K562 (cell line): ENCODE measurements around the gene ORMDL3. TPM values are rescaled to one million over a fixed set of nuclear protein-coding genes. Genes with fewer than 3 reads are reported as not detected.

Experiments
- ATAC-seq: fragments of 200-7000 bp; cut with Tn5 transposase; 3 replicates; pipeline ENCODE4 v1.9.1; 2020; ENCODE audit warnings: moderate library complexity
- BruUV-seq: library from RNA; stranded (reverse); fragments of 400-500 nt; replicated peaks from 2 replicates; lab custom pipeline; 2021; lab: Mats Ljungman, UMichigan
- CTCF ChIA-PET: fragments of 300-600 bp; formaldehyde crosslinking; extraction: SDS; loops from one replicate; lab custom pipeline; 2021; ENCODE audit warnings: low intra/inter-chr PET ratio; lab: Yijun Ruan, JAX
- POLR2A ChIA-PET: fragments of 300-600, 350-650 bp; sonication (Branson Sonifier 250); formaldehyde crosslinking; extraction: SDS; loops from one replicate; lab custom pipeline; 2021; ENCODE audit warnings: antibody characterized with exemption, inconsistent platforms; lab: Yijun Ruan, JAX
- DNase-seq, 4 experiments: peaks; one replicate each; pipeline versions ENCODE4 v3.0.0 to v3.0.0-alpha.2; 2011 to 2018; ENCODE audit warnings: low spot score in 3 of 4, mixed read lengths in 3 of 4; ENCODE audit errors: extremely low read depth in 1 of 4
- FAIRE-seq: peaks from 2 replicates; lab custom pipeline; 2011; peaks lifted over from hg19 to GRCh38; lab: Jason Lieb, UNC
- H2AFZ ChIP-seq: 2 replicates; pipeline ENCODE4 v1.6.0; 2011; ENCODE audit warnings: low read depth, low read length, control low read depth, inconsistent platforms
- H3K27ac ChIP-seq: fragments of 200-600 bp; 3 replicates; pipeline ENCODE4 v1.8.0; 2011; ENCODE audit warnings: low read depth, mild to moderate bottlenecking, control low read depth, inconsistent platforms, low read length, moderate library complexity, mixed read lengths; ENCODE audit errors: extremely low read depth
- H3K27me3 ChIP-seq, 2 experiments: fragments of 300-600 bp in 1 of 2; 2 replicates in 1 of 2; 3 replicates in 1 of 2; pipeline versions ENCODE4 v1.6.0 to v1.8.0; 2011; ENCODE audit warnings: inconsistent platforms in 2 of 2, low read length in 2 of 2, mild to moderate bottlenecking in 1 of 2, mixed read lengths in 1 of 2, moderate library complexity in 1 of 2; ENCODE audit not compliant: control insufficient read depth in 2 of 2, insufficient read depth in 2 of 2
- H3K36me3 ChIP-seq: fragments of 300-600 bp; 3 replicates; pipeline ENCODE4 v1.8.0; 2011; ENCODE audit warnings: mild to moderate bottlenecking, low read length, inconsistent platforms; ENCODE audit not compliant: control insufficient read depth, insufficient read depth
- H3K4me1 ChIP-seq, 2 experiments: fragments of 200-600 bp in 1 of 2; replicated peaks in 1 of 2; 2 replicates in 1 of 2; 3 replicates in 1 of 2; pipeline versions ENCODE4 v1.5.1 to v1.8.0; 2011; ENCODE audit warnings: inconsistent platforms in 2 of 2, low read length in 2 of 2, mild to moderate bottlenecking in 1 of 2, mixed read lengths in 1 of 2, moderate library complexity in 1 of 2; ENCODE audit not compliant: control insufficient read depth in 2 of 2, insufficient read depth in 2 of 2
- H3K4me2 ChIP-seq: 2 replicates; pipeline ENCODE4 v1.6.1; 2011; ENCODE audit warnings: low read length, control low read depth, inconsistent platforms, mixed read lengths; ENCODE audit not compliant: insufficient read depth
- H3K4me3 ChIP-seq: fragments of 200-600 bp; sonication (generic), shearing (Covaris generic); 2 replicates; pipeline ENCODE4 v1.5.1; 2016; ENCODE audit warnings: control low read depth, inconsistent platforms
- H3K79me2 ChIP-seq: fragments of 200-600 bp; 3 replicates; pipeline ENCODE4 v1.8.0; 2011; ENCODE audit warnings: low read length, inconsistent platforms; ENCODE audit not compliant: control insufficient read depth, insufficient read depth
- H3K9ac ChIP-seq, 2 experiments: 2 replicates each; pipeline versions ENCODE4 v1.6.0 to v1.6.1; 2011; ENCODE audit warnings: low read depth in 2 of 2, low read length in 2 of 2, control low read depth in 1 of 2, inconsistent platforms in 1 of 2, mild to moderate bottlenecking in 1 of 2, mixed read lengths in 1 of 2; ENCODE audit not compliant: insufficient read depth in 1 of 2
- H3K9me1 ChIP-seq: one replicate; pipeline ENCODE4 v1.6.0; 2011; ENCODE audit warnings: inconsistent platforms, mild to moderate bottlenecking, low read length, moderate library complexity; ENCODE audit not compliant: control insufficient read depth, insufficient read depth
- H3K9me3 ChIP-seq: replicated peaks from 2 replicates; pipeline ENCODE4 v1.5.1; 2011; ENCODE audit warnings: low read depth, low read length, inconsistent platforms; ENCODE audit not compliant: control insufficient read depth, insufficient read depth
- H4K20me1 ChIP-seq: replicated peaks from 2 replicates; pipeline ENCODE4 v1.6.1; 2011; ENCODE audit warnings: low read length, inconsistent platforms, mixed read lengths; ENCODE audit not compliant: control insufficient read depth, insufficient read depth
- ADNP ChIP-seq: fragments of 200-800 bp; sonication (Bioruptor generic); IDR thresholded peaks from 2 replicates; pipeline ENCODE4 v1.6.1; 2016; ENCODE audit warnings: missing genetic modification characterization, missing compliant biosample characterization
- ARID2 ChIP-seq: fragments of 450-650 bp; IDR thresholded peaks from 2 replicates; pipeline ENCODE4 v1.6.1; 2017; ENCODE audit warnings: antibody characterized with exemption, mild to moderate bottlenecking
- LCOR ChIP-seq: sonication (generic); formaldehyde crosslinking; IDR thresholded peaks from 2 replicates; pipeline ENCODE4 v1.8.0; 2022; ENCODE audit warnings: mild to moderate bottlenecking, missing genetic modification reagents
- MTA1 ChIP-seq: fragments of 450-650 bp; IDR thresholded peaks from 2 replicates; pipeline ENCODE4 v1.6.1; 2017; ENCODE audit warnings: borderline replicate concordance
- SAFB2 ChIP-seq: fragments of 200-400 bp; formaldehyde crosslinking; IDR thresholded peaks from 2 replicates; pipeline ENCODE4 v1.6.1; 2018; ENCODE audit warnings: borderline replicate concordance, low read length, low read depth, moderate library complexity; ENCODE audit not compliant: severe bottlenecking
- SMAD1 ChIP-seq: fragments of 150-350 bp; IDR thresholded peaks from 2 replicates; pipeline ENCODE4 v1.6.1; 2014; ENCODE audit warnings: low read length, low read depth; ENCODE audit not compliant: partially characterized antibody
- SMARCB1 ChIP-seq: IDR thresholded peaks from 2 replicates; pipeline ENCODE4 v1.6.1; 2011; ENCODE audit warnings: improper control_type of control experiment, low read depth; ENCODE audit not compliant: insufficient read length
- SREBF2 ChIP-seq: sonication (generic); formaldehyde crosslinking; IDR thresholded peaks from 2 replicates; pipeline ENCODE4 v1.4.0; 2020; ENCODE audit warnings: mild to moderate bottlenecking, missing genetic modification reagents
- SUPT5H ChIP-seq: fragments of 450-650 bp; IDR thresholded peaks from 2 replicates; pipeline ENCODE4 v1.6.1; 2016
- ZBTB40 ChIP-seq, 2 experiments: fragments of 450-650 bp in 1 of 2; sonication (generic) in 1 of 2; formaldehyde crosslinking in 1 of 2; IDR thresholded peaks; 2 replicates each; pipeline versions ENCODE4 v1.7.1 to v1.9.0; 2016 to 2022; ENCODE audit warnings: inconsistent platforms in 1 of 2, mild to moderate bottlenecking in 1 of 2, missing genetic modification reagents in 1 of 2
- ZBTB8A ChIP-seq: fragments of 450-650 bp; IDR thresholded peaks from 2 replicates; pipeline ENCODE4 v1.6.1; 2018; ENCODE audit warnings: mild to moderate bottlenecking, moderate library complexity; ENCODE audit not compliant: partially characterized antibody
- ZC3H11A ChIP-seq: IDR thresholded peaks from 2 replicates; pipeline ENCODE4 v1.6.1; 2012; ENCODE audit warnings: low read depth, low read length, improper control_type of control experiment
- ZNF561 ChIP-seq: fragments of 450-650 bp; formaldehyde crosslinking; conservative IDR thresholded peaks from 2 replicates; pipeline ENCODE4 v1.4.0; 2020; ENCODE audit warnings: mild to moderate bottlenecking, moderate library complexity
- ZNF778 ChIP-seq: fragments of 450-650 bp; formaldehyde crosslinking; IDR thresholded peaks from 2 replicates; pipeline ENCODE4 v1.4.0; 2020; ENCODE audit warnings: mild to moderate bottlenecking, moderate library complexity
- ZNF830 ChIP-seq: fragments of 250-450 bp; sonication (Bioruptor Pico); IDR thresholded peaks from 2 replicates; pipeline ENCODE4 v1.5.0; 2021; ENCODE audit warnings: mild to moderate bottlenecking
- WGBS: fragments of 100-300 bp; shearing (Covaris generic); methylation state at CpG from one replicate; pipeline ENCODE4 v1.1.6; 2016; ENCODE audit warnings: low coverage, mixed read lengths; ENCODE audit not compliant: insufficient coverage; ENCODE audit errors: missing lambda C conversion rate; 5-methylcytosine and 5-hydroxymethylcytosine counted together
- in situ Hi-C: fragments of 300-500 bp; cut with MboI; formaldehyde crosslinking; loops from 4 replicates; pipeline ENCODE4 v1.15.0; 2018; ENCODE audit warnings: inconsistent platforms, mixed read lengths
- intact Hi-C: fragments of 100-400 bp; cut with micrococcal nuclease; formaldehyde crosslinking; loops from 2 replicates; pipeline ENCODE4 v1.14.2; 2022
- polyA plus RNA-seq, 8 experiments: library from polyadenylated mRNA; depleted of rRNA in 4 of 8; stranded (reverse) in 5 of 8; unstranded in 3 of 8; fragments of >200 nt; fragmentation: Nextera tagmentation in 2 of 8; fragmentation: Illumina TruSeq in 1 of 8; extraction: Ambion mirVana in 2 of 8; extraction: Trizol in 1 of 8; gene quantifications; 2 replicates each; pipeline versions ENCODE4 v1.2.1 to v1.2.3, GENCODE V29; 2011 to 2014; ENCODE audit warnings: inconsistent platforms in 1 of 8, missing spikeins in 1 of 8
- total RNA-seq, 7 experiments: library from RNA; depleted of rRNA in 6 of 7; stranded (reverse); fragments of >200 nt in 6 of 7; fragmentation: Illumina TruSeq in 2 of 7; extraction: Trizol in 2 of 7; gene quantifications; 2 replicates each; pipeline versions ENCODE4 v1.2.1 to v1.2.3, GENCODE V29; 2011 to 2021; ENCODE audit warnings: low replicate concordance in 1 of 7

The ORMDL3 gene
- total and polyA plus RNA-seq, 9 of the 15 experiments (the other 6 are each of a cell fraction or from before 2014, with no cell fraction given): 2.7 to 57.4 (median 27.1) TPM

- peaks cover 2 to 18% of the 10 kb centered on the region in 2 experiments; a peak in 4 of 5 replicates for H3K27me3 ChIP-seq
- H4K20me1 ChIP-seq: no peaks in the 10 kb centered on the region
- FAIRE-seq (no peak), ATAC-seq (no peak), DNase-seq (no peak)
- no peaks in the 10 kb centered on the region for H3K79me2 ChIP-seq
- no peaks in the 10 kb centered on the region for H3K36me3 ChIP-seq
- no peak overlapping the region for H3K4me2 ChIP-seq
- H2AFZ ChIP-seq: no peak overlapping the region
- no peak overlapping the region for H3K4me3 ChIP-seq
- no TSS peak for BruUV-seq
- CTCF ChIA-PET: no interaction called here
- H3K4me1 ChIP-seq: peaks cover 0 to 6% of the 10 kb centered on the region in 2 experiments; a peak in 1 of 5 replicates
- intact Hi-C loops: no loop called here
- no peak overlapping the region for H3K9ac ChIP-seq
- H3K9me3 ChIP-seq: no peaks in the 10 kb centered on the region
- 4% methylated on average over 2 of the region's 2 CpGs for WGBS
- H3K27ac ChIP-seq: no peak overlapping the region
- in situ Hi-C loops: no loop called here
- POLR2A ChIA-PET: no interaction called here
- H3K9me1 ChIP-seq: no peaks in the 10 kb centered on the region
- no peak for TF ChIP-seq ZNF830 (CRISPR knock-in tag)
- TF ChIP-seq ADNP (tag): no peak
- no peak for TF ChIP-seq SREBF2 (CRISPR knock-in tag)
- no peak for TF ChIP-seq SMARCB1
- TF ChIP-seq ZNF778 (CRISPR knock-in tag): no peak
- TF ChIP-seq ZC3H11A: no peak
- no peak for TF ChIP-seq MTA1
- no peak for TF ChIP-seq ZBTB8A
- TF ChIP-seq ZNF561 (CRISPR knock-in tag): no peak
- no peak for TF ChIP-seq LCOR (CRISPR knock-in tag)
- no peak for TF ChIP-seq SAFB2
- TF ChIP-seq ARID2: no peak
- no peak for TF ChIP-seq ZBTB40 (IDR thresholded peaks at IDR 0.05)
- no peak for TF ChIP-seq ZBTB40 (CRISPR knock-in tag; IDR thresholded peaks at IDR 0.05)
- TF ChIP-seq SUPT5H: no peak
- no peak for TF ChIP-seq SMAD1
Observed at GRCh38 chr17:39871801-39872200, 55.6 kb downstream of the ORMDL3 start.
